ENCODE results near the gene FOXN4. TPM values are rescaled to one million over a fixed set of nuclear protein-coding genes. Genes with fewer than 3 reads are reported as not detected.

FOXN4 gene
- total and polyA plus RNA-seq, 2 donors (not counting 1 experiment from before 2014, with no cell fraction given), result not detected

- TF ChIP-seq EZH2 (IDR thresholded peaks at IDR 0.05; ENCODE audit: low read length, missing control alignments), result no peak
- no peak for TF ChIP-seq CTCF (conservative IDR thresholded peaks at IDR 0.05 in 1 of 2, IDR thresholded peaks at IDR 0.05 in 1 of 2; ENCODE audit: low read depth in 1 of 2, low read length in 2 of 2)
- Histone ChIP-seq H3K27ac (ENCODE audit: insufficient read depth, low read length) (no peak overlapping the region), H3K4me3 (replicated peaks in 1 of 4; ENCODE audit: control extremely low read depth in 1 of 4, insufficient read depth in 1 of 4, low read depth in 3 of 4, low read length in 4 of 4) (no peak overlapping the region), H3K79me2 (ENCODE audit: control insufficient read depth, insufficient read depth, low read length) (no peaks in the 10 kb centered on the region), H3K36me3 (ENCODE audit: control insufficient read depth, insufficient read depth, low read length) (no peaks in the 10 kb centered on the region), H2AFZ (ENCODE audit: low read length) (no peak overlapping the region), H4K20me1 (ENCODE audit: control insufficient read depth, extremely low read depth, insufficient read depth, low read length) (no peaks in the 10 kb centered on the region), H3K4me2 (ENCODE audit: extremely low read depth, insufficient read depth, low read length) (no peak overlapping the region), H3K9ac (ENCODE audit: insufficient read depth, low read length) (no peak overlapping the region), H3K4me1 (ENCODE audit: control insufficient read depth, extremely low read depth, insufficient read depth, low read length) (no peaks in the 10 kb centered on the region), H3K27me3 (ENCODE audit: control insufficient read depth, insufficient read depth, low read length) (no peaks in the 10 kb centered on the region), H3K9me3 (ENCODE audit: control insufficient read depth, insufficient read depth, low read depth, low read length) (no peaks in the 10 kb centered on the region)
- no peak for DNase-seq (ENCODE audit: low read depth in 2 of 2)
Observed at GRCh38 chr12:109246221-109246620, 62.9 kb downstream of the FOXN4 start.

- no peaks in the 10 kb centered on the region for H3K9me3 ChIP-seq (ENCODE audit: control insufficient read depth, insufficient read depth, low read depth, low read length)
- TF ChIP-seq EZH2 (IDR thresholded peaks at IDR 0.05; ENCODE audit: low read length, missing control alignments) (no peak), CTCF (conservative IDR thresholded peaks at IDR 0.05 in 1 of 2, IDR thresholded peaks at IDR 0.05 in 1 of 2; ENCODE audit: low read depth in 1 of 2, low read length in 2 of 2) (no peak)
- H3K79me2 ChIP-seq (ENCODE audit: control insufficient read depth, insufficient read depth, low read length), result no peaks in the 10 kb centered on the region
- no peak overlapping the region for H2AFZ ChIP-seq (ENCODE audit: low read length)
- H3K4me1 ChIP-seq (ENCODE audit: control insufficient read depth, extremely low read depth, insufficient read depth, low read length), result no peaks in the 10 kb centered on the region
- H3K4me2 ChIP-seq (ENCODE audit: extremely low read depth, insufficient read depth, low read length), result no peak overlapping the region
- H3K27me3 ChIP-seq (ENCODE audit: control insufficient read depth, insufficient read depth, low read length), result no peaks in the 10 kb centered on the region
- no peaks in the 10 kb centered on the region for H3K36me3 ChIP-seq (ENCODE audit: control insufficient read depth, insufficient read depth, low read length)
- no peak overlapping the region for H3K9ac ChIP-seq (ENCODE audit: insufficient read depth, low read length)
- H3K27ac ChIP-seq (ENCODE audit: insufficient read depth, low read length), result no peak overlapping the region
- no peaks in the 10 kb centered on the region for H4K20me1 ChIP-seq (ENCODE audit: control insufficient read depth, extremely low read depth, insufficient read depth, low read length)
- H3K4me3 ChIP-seq (replicated peaks in 1 of 4; ENCODE audit: control extremely low read depth in 1 of 4, insufficient read depth in 1 of 4, low read depth in 3 of 4, low read length in 4 of 4), result no peak overlapping the region
- no peak for DNase-seq (ENCODE audit: low read depth in 2 of 2)
Observed at GRCh38 chr12:109244073-109244472, 65.0 kb downstream of the FOXN4 start.

DNA sequence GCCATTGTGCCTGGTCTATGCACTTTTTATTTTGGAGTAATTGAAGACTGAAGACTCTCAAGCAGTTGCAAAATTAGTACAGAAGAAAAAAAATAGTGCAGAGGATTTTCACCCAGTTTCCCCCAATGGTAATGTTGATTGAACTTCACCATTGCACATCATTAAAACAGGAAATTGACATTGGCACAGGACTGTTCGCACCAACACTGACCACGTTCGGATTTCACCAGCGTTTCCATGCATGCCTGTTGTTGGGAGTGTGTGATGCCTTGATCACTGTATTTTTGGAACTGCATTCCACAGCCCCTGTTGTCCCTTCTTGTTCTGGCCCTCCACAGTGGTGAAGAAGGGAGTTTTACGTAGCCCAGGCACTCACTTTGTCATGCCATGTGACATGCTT lies 67.1 kb downstream of the FOXN4 start:
- Histone ChIP-seq H3K9ac (ENCODE audit: insufficient read depth, low read length) (no peak overlapping the region), H3K27me3 (ENCODE audit: control insufficient read depth, insufficient read depth, low read length) (no peaks in the 10 kb centered on the region), H3K36me3 (ENCODE audit: control insufficient read depth, insufficient read depth, low read length) (no peaks in the 10 kb centered on the region), H3K9me3 (ENCODE audit: control insufficient read depth, insufficient read depth, low read depth, low read length) (no peaks in the 10 kb centered on the region), H3K4me2 (ENCODE audit: extremely low read depth, insufficient read depth, low read length) (no peak overlapping the region), H3K27ac (ENCODE audit: insufficient read depth, low read length) (no peak overlapping the region), H3K4me3 (replicated peaks in 1 of 4; ENCODE audit: control extremely low read depth in 1 of 4, insufficient read depth in 1 of 4, low read depth in 3 of 4, low read length in 4 of 4) (no peak overlapping the region), H4K20me1 (ENCODE audit: control insufficient read depth, extremely low read depth, insufficient read depth, low read length) (no peaks in the 10 kb centered on the region), H2AFZ (ENCODE audit: low read length) (no peak overlapping the region), H3K79me2 (ENCODE audit: control insufficient read depth, insufficient read depth, low read length) (no peaks in the 10 kb centered on the region), H3K4me1 (ENCODE audit: control insufficient read depth, extremely low read depth, insufficient read depth, low read length) (no peaks in the 10 kb centered on the region)
- TF ChIP-seq EZH2 (IDR thresholded peaks at IDR 0.05; ENCODE audit: low read length, missing control alignments), result no peak
- TF ChIP-seq CTCF (conservative IDR thresholded peaks at IDR 0.05 in 1 of 2, IDR thresholded peaks at IDR 0.05 in 1 of 2; ENCODE audit: low read depth in 1 of 2, low read length in 2 of 2), result no peak
- DNase-seq (ENCODE audit: low read depth in 2 of 2), result no peak

Measured in fibroblast of lung (primary cell).